GM18502 (cell line): ENCODE data around the gene GMNN.
"Not testable (repeated sequence)": the region's sequence is repeated elsewhere in the genome, so short reads cannot be mapped to it uniquely, and the experiment has no call there.

ENCODE experiments used
- ATAC-seq: cut with Tn5 transposase; IDR thresholded peaks from one replicate; pipeline ENCODE4 v1.9.1; 2021; ENCODE audit warnings: mild to moderate bottlenecking; ENCODE audit not compliant: unreplicated experiment, poor library complexity

Gene GMNN

GRCh38 chr6:24761193-24761835, 13.4 kb upstream of the GMNN start:
- peak; percentile 47 for ATAC-seq

- ATAC-seq: peak; percentile 28
These were observed 12.9 kb upstream of the GMNN start for GRCh38 chr6:24761851-24762250.

GRCh38 chr6:24763578-24763977, 11.2 kb upstream of the GMNN start:
- ATAC-seq: no peak

- not testable (repeated sequence) for ATAC-seq
These were observed 9.6 kb upstream of the GMNN start for GRCh38 chr6:24764833-24765828.

DNA sequence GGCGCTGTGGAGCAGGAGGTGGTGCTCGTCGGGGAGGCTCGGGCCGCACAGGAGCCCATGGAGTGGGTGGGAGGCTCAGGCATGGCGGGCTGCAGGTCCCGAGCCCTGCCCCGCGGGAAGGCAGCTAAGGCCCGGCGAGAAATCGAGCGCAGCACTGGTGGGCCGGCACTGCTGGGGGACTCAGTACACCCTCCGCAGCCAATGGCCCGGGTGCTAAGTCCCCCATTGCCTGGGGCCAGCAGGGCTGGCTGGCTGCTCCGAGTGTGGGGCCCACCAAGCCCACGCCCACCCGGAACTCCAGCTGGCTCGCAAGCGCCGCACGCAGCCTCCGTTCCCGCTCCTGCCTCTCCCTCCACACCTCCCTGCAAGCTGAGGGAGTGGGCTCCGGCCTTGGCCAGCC, 8.8 kb upstream of the GMNN start:
- not testable (repeated sequence) for ATAC-seq

- ATAC-seq: peak; percentile 65
These were observed 7.9 kb upstream of the GMNN start for GRCh38 chr6:24766680-24767462.

- no peak for ATAC-seq
These were observed 6.4 kb upstream of the GMNN start for GRCh38 chr6:24768361-24768760.

DNA sequence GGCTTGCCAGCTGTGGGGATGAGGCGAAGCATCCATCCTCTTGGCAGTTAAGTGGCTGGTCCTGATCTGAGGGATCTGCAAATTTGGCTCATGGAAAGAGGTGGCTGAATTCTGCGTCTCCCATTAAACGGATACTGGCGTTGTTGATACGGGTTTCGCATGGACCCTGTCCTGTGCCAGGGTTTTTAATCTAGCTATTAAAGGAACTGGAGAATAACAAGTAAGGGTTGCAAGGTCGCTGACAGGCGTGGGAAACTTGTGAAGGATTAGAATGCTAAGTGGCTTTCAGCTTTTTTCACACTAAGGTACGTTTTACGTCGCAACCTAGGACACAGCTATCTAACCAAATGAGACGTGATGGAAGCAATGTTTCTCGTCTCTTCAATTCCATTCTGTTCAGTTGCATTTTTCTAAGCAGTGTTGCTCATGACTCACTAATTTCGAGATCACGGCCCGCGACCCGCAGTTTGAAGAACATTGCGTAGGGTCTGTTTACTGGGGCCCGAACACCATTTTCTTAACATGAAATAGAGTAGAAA, 852 bp downstream of the GMNN start:
- peak; percentile 20 for ATAC-seq

GRCh38 chr6:24777227-24777626, 2.5 kb downstream of the GMNN start:
- no peak for ATAC-seq

DNA sequence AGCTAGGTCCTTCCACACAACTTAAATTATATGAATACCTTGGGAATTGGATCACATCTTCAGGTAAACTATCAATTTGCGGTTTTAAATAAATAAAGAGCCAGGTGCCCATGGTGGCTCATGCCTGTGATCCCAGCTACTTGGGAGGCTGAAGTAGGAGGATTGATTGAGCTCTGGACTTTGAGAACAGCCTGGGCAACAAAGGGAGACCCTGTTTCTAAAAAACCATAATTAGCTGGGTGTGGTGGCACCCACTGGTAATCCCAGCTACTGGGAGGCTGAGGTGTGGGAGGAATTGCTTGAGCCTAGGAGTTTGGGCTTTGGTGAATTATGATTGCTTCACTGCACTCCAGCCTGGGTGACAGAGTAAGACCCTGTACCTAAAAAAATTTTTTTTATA, 3.4 kb downstream of the GMNN start:
- ATAC-seq: no peak

- no peak for ATAC-seq
These were observed 4.1 kb downstream of the GMNN start for GRCh38 chr6:24778878-24779277.

- ATAC-seq: no peak
These were observed 4.8 kb downstream of the GMNN start for GRCh38 chr6:24779416-24780016.

GRCh38 chr6:24780206-24780605, 5.5 kb downstream of the GMNN start:
- no peak for ATAC-seq

GRCh38 chr6:24788031-24788665, 13.4 kb downstream of the GMNN start:
- ATAC-seq: no peak

- ATAC-seq: no peak
These were observed 20.4 kb downstream of the GMNN start for GRCh38 chr6:24795106-24795505.

GRCh38 chr6:24796616-24797290, 22.0 kb downstream of the GMNN start:
- no peak for ATAC-seq

DNA sequence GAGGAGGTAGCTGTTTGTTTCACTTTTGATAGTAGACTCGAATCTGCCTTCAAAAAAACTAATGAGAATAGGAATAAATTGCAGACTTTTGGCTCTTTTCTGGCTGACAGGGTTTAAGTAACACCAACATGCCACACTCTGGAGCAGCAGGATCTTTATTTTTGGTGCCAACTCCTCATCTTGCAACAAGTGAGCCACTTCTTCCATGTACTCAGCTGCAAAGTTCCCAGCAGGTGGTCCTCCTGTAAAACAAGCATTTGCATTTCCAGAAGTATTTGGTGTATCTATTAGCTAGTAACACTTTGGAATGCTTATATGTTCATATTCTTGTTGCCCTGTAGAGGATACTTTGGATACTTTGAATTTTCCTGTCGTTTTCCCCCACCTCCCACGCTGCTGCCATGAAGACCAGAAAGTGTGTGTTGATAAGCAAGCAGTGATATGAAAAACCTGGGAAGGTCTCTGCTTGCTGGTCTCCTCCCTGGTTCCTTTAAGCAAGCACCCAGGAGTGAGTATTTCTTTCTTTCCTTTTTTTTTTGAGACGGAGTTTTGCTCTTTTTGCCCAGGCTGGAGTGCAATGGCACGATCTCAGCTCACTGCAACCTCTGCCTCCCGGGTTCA, 23.0 kb downstream of the GMNN start:
- ATAC-seq: no peak

GRCh38 chr6:24798740-24799540, 24.2 kb downstream of the GMNN start, which contains the start of gene ARMH2:
Gene ARMH2 (minus strand): TSS chr6:24798917. CDS start chr6:24798857, 60 bp downstream.
- ATAC-seq: no peak
